ENCODE data around the gene GPR119.

DNA sequence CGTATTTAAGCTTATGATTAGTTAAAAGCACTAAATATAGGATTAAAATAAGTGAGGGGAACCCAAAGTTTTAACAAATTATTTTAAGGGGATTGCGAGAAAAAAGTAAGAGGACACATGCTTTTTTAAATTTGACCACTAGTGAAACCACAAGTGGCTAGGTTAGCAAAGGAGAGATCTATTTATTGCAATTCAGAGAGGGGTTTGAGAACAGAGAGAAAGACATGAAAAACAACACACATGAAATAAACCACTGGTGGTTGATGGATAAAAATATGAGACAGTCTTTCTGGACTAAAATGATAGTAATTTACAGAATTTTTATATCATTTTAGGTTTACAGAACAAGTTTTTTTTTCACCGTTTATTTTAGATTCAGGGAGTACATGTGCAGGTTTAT, 33.9 kb downstream of the GPR119 start:
- TF ChIP-seq POLR2A (IDR thresholded peaks at IDR 0.05) (no peak), EP300 (IDR thresholded peaks at IDR 0.05) (no peak)
- TF ChIP-seq, protein P1, sequence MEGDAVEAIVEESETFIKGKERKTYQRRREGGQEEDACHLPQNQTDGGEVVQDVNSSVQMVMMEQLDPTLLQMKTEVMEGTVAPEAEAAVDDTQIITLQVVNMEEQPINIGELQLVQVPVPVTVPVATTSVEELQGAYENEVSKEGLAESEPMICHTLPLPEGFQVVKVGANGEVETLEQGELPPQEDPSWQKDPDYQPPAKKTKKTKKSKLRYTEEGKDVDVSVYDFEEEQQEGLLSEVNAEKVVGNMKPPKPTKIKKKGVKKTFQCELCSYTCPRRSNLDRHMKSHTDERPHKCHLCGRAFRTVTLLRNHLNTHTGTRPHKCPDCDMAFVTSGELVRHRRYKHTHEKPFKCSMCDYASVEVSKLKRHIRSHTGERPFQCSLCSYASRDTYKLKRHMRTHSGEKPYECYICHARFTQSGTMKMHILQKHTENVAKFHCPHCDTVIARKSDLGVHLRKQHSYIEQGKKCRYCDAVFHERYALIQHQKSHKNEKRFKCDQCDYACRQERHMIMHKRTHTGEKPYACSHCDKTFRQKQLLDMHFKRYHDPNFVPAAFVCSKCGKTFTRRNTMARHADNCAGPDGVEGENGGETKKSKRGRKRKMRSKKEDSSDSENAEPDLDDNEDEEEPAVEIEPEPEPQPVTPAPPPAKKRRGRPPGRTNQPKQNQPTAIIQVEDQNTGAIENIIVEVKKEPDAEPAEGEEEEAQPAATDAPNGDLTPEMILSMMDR (IDR thresholded peaks at IDR 0.05) = no peak

Measured in gastroesophageal sphincter (tissue), 3 donors.